HG02870 (cell line): Measurements from ENCODE around the gene CNIH2.

ENCODE experiments used
- ATAC-seq: cut with Tn5 transposase; IDR thresholded peaks from one replicate; pipeline ENCODE4 v1.9.1; 2021; ENCODE audit warnings: mild to moderate bottlenecking, moderate library complexity; ENCODE audit not compliant: unreplicated experiment

Gene CNIH2

DNA sequence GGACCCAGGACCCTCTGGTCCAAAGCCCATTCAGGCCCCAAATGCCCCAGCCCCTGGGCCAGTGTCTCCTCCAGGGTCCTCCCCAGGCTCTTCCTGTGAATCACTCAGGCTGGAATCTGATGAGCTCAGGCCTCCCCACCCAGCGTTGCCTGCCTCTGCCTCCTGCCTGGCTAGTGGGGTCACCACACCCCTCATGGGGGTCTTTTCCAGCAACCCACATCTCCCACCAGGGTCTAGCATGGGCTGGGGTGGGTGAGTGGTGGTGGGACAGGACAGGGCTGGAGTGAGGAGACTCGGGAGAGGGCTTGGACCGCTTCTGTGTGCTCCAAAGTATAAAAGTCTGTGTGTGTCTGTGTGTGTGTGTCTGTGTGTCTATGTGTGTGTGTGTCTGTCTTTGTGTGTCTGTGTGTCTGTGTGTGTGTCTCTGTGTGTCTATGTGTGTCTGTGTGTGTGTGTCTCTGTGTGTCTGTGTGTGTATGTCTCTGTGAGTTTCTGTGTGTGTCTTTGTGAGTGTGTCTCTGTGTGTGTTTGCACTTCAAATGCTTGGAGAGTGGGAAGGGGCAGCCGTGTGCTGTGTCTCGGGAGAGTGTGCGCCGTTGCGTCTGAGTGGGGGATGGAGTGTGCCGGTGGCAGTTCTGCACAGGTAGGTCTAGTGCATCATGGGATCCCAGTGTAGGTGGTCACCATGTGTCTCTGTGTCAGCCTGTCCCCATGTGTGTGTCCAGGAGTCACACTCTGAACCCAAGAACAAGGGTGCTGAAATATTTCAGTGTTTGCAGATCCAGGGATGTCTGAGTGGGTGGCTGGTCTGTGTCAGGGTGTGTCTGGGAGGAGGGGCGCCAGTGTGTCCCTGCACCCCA, 49.4 kb downstream of the CNIH2 start:
- no peak for ATAC-seq

DNA sequence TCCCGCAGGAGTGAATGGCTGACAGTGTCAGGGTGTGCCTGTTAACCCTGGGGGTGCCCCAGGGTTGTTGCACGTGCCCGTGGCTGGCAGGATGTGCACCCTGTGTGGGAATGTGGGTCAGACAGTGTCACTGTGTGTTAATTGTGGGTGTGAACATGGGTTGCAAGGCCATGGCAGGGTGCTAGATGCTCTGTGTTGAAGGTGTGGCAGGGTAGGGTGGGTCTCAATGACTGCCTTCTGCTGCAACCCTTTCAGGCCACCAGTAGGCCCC, 50.0 kb downstream of the CNIH2 start:
- ATAC-seq = no peak

DNA sequence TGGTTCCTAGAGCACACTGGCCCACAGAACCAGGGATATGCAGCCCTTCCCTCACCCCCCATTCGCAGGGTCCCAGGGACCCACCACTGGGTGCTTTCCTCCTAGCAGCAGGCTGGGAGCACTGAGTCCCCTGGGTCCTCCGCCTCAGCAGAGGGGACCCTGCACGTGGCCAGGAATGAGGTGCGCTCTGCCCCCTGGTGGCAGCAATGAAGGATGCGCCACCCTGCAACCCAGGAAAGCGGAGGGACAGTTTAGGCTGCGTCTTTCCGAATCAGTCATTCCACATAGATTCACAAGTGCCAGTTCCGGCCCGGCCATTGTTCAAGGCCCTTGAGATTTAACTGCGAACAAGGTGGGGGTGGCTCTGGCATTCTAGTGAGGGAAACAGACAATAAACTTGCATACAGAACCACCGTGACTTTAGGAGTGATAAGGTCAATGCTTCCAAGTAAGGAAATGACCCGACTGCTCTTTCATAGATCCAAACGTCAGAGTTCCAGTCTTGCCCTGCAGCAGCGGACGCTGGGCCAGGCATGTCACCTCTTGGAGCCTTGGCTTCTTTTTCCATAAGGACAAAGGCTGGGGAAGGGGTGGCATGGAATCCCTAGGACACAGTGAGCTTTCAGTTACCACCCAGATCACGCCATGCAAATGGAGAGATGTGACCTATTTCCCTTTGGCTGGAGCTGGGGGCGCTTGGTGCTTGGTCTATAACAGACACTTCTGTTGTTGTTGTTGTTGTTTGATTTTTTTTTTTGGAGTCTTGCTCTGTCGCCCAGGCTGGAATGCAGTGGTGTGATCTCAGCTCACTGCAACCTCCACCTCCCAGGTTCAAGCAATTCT, 50.5 kb downstream of the CNIH2 start:
- no peak for ATAC-seq

DNA sequence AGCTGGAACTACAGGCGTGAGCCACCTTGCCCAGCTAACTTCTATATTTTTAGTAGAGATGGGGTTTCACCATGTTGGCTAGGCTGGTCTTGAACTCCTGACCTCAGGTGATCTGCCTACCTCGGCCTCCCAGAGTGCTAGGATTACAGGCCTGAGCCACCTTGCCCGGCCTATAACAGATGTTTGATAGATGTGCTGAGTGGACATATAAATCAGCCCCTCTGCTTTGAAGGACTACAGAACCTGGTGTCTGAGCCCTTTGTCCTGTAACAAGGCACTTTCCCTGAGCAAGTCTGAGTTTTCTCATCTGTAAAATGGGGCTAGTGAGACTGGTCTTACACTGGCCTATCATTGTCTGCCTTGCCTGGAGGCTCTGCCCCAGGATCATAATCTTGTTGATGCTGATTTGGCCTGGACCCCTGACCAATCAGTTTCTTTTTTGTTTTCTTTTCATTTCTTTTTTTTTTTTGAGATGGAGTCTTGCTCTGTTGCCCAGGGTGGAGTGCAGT, 51.2 kb downstream of the CNIH2 start:
- ATAC-seq = no peak

GRCh38 chr11:66330931-66331330, 53.0 kb downstream of the CNIH2 start:
- ATAC-seq = no peak

DNA sequence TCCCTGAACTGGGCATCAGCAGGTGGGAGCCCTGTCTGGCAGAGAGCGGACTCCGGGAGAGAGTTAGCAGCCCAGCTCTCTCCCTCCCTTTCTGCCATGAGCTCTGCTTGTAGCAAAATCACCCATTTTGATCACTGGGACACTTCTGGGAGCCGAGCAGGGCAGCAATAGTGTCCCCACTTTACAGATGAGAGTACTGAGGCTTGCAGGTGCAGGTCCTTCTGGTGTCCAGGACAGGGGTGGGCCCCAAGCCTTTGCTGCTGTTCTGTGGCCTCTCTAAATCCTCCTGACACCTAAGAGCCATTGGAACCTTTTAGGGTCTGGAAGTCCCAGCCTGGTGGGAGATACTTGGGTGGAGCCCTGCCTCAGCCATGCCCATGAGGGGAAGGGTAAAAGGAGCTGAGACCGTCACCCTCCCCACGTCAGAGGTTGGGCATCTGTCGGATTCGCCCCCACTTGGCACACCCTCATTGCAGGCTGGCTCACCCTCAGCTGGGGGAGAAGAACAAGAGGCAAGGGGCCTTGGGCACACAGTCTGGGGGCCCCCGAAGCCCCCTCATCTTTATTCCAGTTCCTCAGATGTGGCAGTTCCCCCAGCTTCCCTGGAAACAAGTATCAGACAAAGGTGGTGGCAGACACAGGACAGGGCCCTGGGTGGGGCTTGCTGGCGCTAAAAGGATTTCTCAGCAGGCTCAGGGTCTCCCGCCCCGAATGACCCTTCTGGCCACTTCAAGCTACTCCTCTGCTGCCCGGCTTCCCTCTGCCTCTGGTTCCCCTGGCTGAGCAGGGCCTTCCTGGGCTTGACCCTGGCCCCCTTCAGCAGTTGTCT, 53.8 kb downstream of the CNIH2 start:
- no peak for ATAC-seq

DNA sequence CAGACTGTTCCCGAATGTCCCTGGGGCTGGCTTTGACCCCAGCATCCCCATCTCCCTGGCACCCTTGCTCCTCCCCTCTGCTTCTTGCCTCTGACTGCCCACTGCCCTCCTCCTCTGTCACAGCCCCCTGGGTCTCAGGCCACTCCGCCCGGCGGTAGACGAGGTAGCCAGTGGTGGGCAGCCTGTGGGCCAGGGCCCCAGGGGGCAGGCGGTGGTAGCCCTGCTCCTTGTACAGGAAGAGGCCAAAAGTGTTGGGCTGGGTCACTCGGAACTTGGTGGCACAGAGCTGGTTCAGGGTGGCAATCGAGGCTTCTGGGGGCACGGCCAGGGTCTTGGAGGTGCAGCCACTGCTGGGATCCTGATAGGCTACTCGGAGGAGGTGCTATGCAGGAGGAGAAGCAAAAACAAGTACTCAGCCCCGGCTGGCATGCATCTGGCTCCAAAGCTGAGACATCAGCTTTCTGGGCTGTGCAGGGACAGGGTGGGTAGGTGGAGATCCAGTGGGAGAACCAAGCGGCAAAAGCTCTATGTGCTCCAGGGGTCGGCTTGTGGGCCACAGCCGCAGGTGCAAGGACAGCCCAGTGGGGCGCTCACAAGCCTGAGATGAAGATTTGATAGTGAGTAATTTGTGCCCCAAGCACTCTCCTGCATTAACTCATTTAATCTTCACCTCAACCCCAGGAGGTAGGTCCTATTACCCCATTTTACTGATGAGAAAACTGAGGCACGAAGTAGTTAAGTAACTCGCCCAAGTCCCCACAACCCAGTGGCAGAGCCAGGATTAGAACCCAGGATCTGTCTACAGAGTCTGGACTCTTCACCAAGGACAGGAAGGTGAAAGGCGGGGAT, 54.6 kb downstream of the CNIH2 start:
- ATAC-seq = no peak

- ATAC-seq = no peak
These were observed 55.4 kb downstream of the CNIH2 start for GRCh38 chr11:66333220-66333877.
